Hepatocyte (in vitro differentiated cells): ENCODE results near the gene CATSPERD. TPM values are rescaled to one million over a fixed set of nuclear protein-coding genes. Genes with fewer than 3 reads are reported as not detected.

Source experiments
- DNase-seq: peaks from one replicate; pipeline ENCODE4 v3.0.0-alpha.2; 2016; ENCODE audit warnings: low spot score
- H2AFZ ChIP-seq: fragments of 200-600 bp; sonication (generic); 2 replicates; pipeline ENCODE4 v1.6.0; 2016; ENCODE audit warnings: antibody characterized with exemption, mild to moderate bottlenecking
- H3K27ac ChIP-seq: fragments of 200-600 bp; sonication (generic); 2 replicates; pipeline ENCODE4 v1.5.1; 2016; ENCODE audit warnings: mild to moderate bottlenecking
- H3K27me3 ChIP-seq: fragments of 200-600 bp; sonication (generic); 2 replicates; pipeline ENCODE4 v1.6.1; 2016
- H3K36me3 ChIP-seq: fragments of 200-600 bp; sonication (generic); replicated peaks from 2 replicates; pipeline ENCODE4 v1.5.1; 2016; ENCODE audit warnings: low read depth; ENCODE audit not compliant: insufficient read depth
- H3K4me1 ChIP-seq: fragments of 200-600 bp; sonication (generic); 2 replicates; pipeline ENCODE4 v1.5.1; 2016; ENCODE audit warnings: mild to moderate bottlenecking, moderate library complexity; ENCODE audit not compliant: insufficient read depth
- H3K4me2 ChIP-seq: fragments of 200-600 bp; sonication (generic); 2 replicates; pipeline ENCODE4 v1.6.0; 2016
- H3K4me3 ChIP-seq: fragments of 200-600 bp; sonication (generic); 2 replicates; pipeline ENCODE4 v1.5.1; 2016; ENCODE audit warnings: mild to moderate bottlenecking
- H3K79me2 ChIP-seq: fragments of 200-600 bp; sonication (generic); 2 replicates; pipeline ENCODE4 v1.6.0; 2017; ENCODE audit warnings: mild to moderate bottlenecking
- H3K9me2 ChIP-seq: fragments of 200-600 bp; sonication (generic); replicated peaks from 2 replicates; pipeline ENCODE4 v1.6.0; 2017; ENCODE audit warnings: mild to moderate bottlenecking; ENCODE audit not compliant: insufficient read depth
- H3K9me3 ChIP-seq: fragments of 200-600 bp; sonication (generic); 2 replicates; pipeline ENCODE4 v1.5.1; 2016; ENCODE audit warnings: low read depth, mild to moderate bottlenecking
- H4K20me1 ChIP-seq: fragments of 200-600 bp; sonication (generic); 2 replicates; pipeline ENCODE4 v1.6.0; 2016; ENCODE audit warnings: mild to moderate bottlenecking; ENCODE audit not compliant: insufficient read depth, poor library complexity, severe bottlenecking
- EZH2 ChIP-seq: fragments of 200-600 bp; sonication (generic); IDR thresholded peaks from 2 replicates; pipeline ENCODE4 v1.6.1; 2016; ENCODE audit warnings: antibody characterized with exemption, mild to moderate bottlenecking, borderline replicate concordance
- EZH2phosphoT487 ChIP-seq: fragments of 200-600 bp; sonication (generic); IDR thresholded peaks from one replicate; pipeline ENCODE4 v1.6.1; 2018; ENCODE audit warnings: antibody characterized with exemption, mild to moderate bottlenecking, low read depth, moderate library complexity; ENCODE audit not compliant: unreplicated experiment, severe bottlenecking
- WGBS: methylation state at CpG from one replicate; pipeline ENCODE4 v1.1.6; 2016; ENCODE audit warnings: low lambda C conversion rate; ENCODE audit errors: missing lambda C conversion rate; 5-methylcytosine and 5-hydroxymethylcytosine counted together
- polyA plus RNA-seq: library from polyadenylated mRNA; unstranded; fragments of >200 nt; fragmentation: Nextera tagmentation; extraction: Ambion mirVana; gene quantifications from 2 replicates; pipeline ENCODE4 v1.2.1, GENCODE V29; 2016
- total RNA-seq: library from RNA; depleted of rRNA; stranded (reverse); fragments of >200 nt; gene quantifications from 2 replicates; pipeline ENCODE4 v1.2.3, GENCODE V29; 2014
- TF ChIP-seq, protein P1 (sequence below): fragments of 200-600 bp; sonication (generic); IDR thresholded peaks from 2 replicates; pipeline ENCODE4 v1.5.1; 2016; ENCODE audit warnings: antibody characterized with exemption, mild to moderate bottlenecking; ENCODE audit not compliant: poor library complexity

Gene CATSPERD
- total and polyA plus RNA-seq, 2 experiments from 2014 or later: not detected

DNA sequence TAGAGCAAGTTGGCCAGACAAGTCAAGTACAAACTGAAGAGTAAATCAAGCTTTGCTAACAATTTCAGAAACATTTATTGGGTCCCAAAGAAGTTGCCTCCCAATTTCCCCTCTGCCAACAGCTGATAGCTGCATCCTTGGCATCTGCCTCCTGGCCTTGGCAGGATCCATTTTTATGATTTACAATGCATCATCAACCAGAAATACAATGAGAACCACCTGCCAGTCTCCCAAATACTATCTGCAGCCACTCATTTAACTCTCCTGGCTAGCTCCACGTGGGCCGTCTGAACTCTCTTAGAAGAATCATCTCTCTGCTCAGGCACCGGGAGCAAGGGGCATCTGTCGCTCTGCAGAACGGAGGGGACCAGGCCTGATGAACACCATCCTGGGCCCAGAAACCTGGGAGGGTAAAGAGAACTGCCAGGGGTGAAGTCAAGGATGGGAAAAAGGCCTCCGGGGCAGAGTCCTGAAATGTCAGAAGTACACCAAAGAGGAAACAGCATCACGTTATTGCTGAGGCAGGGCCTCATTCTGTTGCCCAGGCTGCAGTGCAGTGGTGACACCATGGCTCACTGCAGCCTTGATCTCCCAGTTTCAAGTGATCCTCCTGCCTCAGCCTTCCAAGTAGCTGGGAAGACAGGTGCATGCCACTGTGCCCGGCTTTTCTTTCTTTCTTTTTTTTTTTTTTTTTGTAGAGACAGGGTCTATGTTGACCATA, 3.1 kb upstream of the CATSPERD start:
- Histone ChIP-seq H4K20me1 (no peaks in the 10 kb centered on the region), H3K9me3 (no peaks in the 10 kb centered on the region), H3K4me3 (no peak overlapping the region), H3K27ac (peak overlapping the region; percentile 95), H3K79me2 (peaks cover 58% of the 10 kb centered on the region), H2AFZ (no peak overlapping the region), H3K4me2 (peak overlapping the region; percentile 88), H3K27me3 (no peaks in the 10 kb centered on the region), H3K4me1 (peaks cover 13% of the 10 kb centered on the region), H3K36me3 (no peaks in the 10 kb centered on the region), H3K9me2 (no peaks in the 10 kb centered on the region)
- no peak for DNase-seq
- WGBS: 96% methylated on average over 8 of the region's 8 CpGs
- TF ChIP-seq, protein P1, sequence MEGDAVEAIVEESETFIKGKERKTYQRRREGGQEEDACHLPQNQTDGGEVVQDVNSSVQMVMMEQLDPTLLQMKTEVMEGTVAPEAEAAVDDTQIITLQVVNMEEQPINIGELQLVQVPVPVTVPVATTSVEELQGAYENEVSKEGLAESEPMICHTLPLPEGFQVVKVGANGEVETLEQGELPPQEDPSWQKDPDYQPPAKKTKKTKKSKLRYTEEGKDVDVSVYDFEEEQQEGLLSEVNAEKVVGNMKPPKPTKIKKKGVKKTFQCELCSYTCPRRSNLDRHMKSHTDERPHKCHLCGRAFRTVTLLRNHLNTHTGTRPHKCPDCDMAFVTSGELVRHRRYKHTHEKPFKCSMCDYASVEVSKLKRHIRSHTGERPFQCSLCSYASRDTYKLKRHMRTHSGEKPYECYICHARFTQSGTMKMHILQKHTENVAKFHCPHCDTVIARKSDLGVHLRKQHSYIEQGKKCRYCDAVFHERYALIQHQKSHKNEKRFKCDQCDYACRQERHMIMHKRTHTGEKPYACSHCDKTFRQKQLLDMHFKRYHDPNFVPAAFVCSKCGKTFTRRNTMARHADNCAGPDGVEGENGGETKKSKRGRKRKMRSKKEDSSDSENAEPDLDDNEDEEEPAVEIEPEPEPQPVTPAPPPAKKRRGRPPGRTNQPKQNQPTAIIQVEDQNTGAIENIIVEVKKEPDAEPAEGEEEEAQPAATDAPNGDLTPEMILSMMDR: no peak
- TF ChIP-seq EZH2 (no peak), EZH2phosphoT487 (no peak)

DNA sequence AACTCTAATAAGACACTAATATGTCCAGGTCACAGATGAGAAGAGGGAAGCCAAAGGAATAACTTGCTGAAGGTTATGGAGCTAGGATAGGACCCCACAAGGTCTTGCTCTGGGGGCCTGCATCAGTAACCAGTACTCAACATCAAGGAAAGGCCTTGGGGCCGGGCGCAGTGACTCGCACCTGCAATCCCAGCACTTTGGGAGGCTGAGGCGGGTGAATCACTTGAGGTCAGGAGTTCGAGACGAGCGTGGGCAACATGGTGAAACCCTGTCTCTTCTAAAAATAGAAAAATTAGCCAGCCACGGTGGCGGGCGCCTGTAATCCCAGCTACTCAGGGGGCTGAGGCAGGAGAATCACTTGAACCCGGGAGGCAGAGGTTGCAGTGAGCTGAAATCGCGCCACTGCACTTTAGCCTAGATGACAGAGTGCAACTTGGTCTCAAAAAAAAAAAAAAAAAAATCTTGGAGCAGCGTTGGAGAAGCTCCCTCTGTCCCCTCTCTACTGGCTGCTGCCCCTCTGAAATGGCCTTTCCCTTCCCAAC, 2.3 kb upstream of the CATSPERD start:
- H3K4me2 ChIP-seq: peak overlapping the region; percentile 88
- H3K27ac ChIP-seq: peak overlapping the region; percentile 95
- H3K4me1 ChIP-seq: peaks cover 13% of the 10 kb centered on the region
- H3K9me3 ChIP-seq: no peaks in the 10 kb centered on the region
- no peaks in the 10 kb centered on the region for H4K20me1 ChIP-seq
- no peak for DNase-seq
- H3K27me3 ChIP-seq: no peaks in the 10 kb centered on the region
- H3K79me2 ChIP-seq: peaks cover 58% of the 10 kb centered on the region
- no peak overlapping the region for H2AFZ ChIP-seq
- WGBS: 88% methylated on average over 14 of the region's 14 CpGs
- H3K36me3 ChIP-seq: no peaks in the 10 kb centered on the region
- H3K9me2 ChIP-seq: no peaks in the 10 kb centered on the region
- H3K4me3 ChIP-seq: no peak overlapping the region
- TF ChIP-seq, protein P1: no peak
- TF ChIP-seq EZH2 (no peak), EZH2phosphoT487 (no peak)

DNA sequence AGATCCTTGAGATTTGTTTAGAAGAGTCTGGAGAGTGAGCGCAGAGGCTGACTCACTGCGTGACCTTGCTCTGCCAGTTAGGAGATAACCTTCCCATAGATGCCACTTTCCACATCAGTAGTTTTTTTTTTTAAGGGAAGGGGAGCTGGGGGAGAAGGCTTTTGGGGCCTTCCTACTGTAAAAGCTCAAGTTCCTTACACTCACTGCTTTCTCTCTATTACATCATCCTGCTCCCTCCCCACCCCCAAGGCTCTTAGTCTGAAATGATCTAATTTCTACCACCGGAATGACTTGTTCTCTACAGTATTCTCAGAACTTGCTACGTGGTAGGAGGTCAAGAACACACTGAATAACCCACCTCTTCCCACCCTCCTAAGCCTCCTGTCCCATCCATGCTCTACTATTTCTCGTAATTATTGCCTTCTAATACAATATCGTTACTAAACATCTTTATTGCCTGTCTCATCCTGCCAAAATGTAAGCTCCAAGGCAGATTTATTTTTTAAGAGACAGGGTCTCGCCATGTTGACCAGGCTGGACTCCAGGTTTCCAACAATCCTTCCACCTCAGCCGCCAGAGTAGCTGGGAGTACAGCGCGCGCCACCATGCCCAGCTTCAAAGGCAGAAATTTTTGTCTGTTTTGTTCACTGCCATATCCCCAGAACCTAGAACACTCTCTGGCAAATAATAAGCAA, 1.7 kb upstream of the CATSPERD start:
- Histone ChIP-seq H3K4me3 (peak overlapping the region; percentile 69), H3K9me3 (no peaks in the 10 kb centered on the region), H3K4me2 (peak overlapping the region; percentile 88), H3K36me3 (no peaks in the 10 kb centered on the region), H3K79me2 (peaks cover 58% of the 10 kb centered on the region), H3K27ac (peak overlapping the region; percentile 95), H3K27me3 (no peaks in the 10 kb centered on the region), H2AFZ (no peak overlapping the region), H4K20me1 (no peaks in the 10 kb centered on the region), H3K4me1 (peaks cover 13% of the 10 kb centered on the region), H3K9me2 (no peaks in the 10 kb centered on the region)
- peak; percentile 70 for DNase-seq
- TF ChIP-seq EZH2phosphoT487 (no peak), EZH2 (no peak)
- TF ChIP-seq, protein P1: no peak
- WGBS: 24% methylated on average over 11 of the region's 11 CpGs
